Brain microvascular endothelial cell (primary cell): Measurements from ENCODE around the gene THEM4.

ENCODE experiments used
- DNase-seq: peaks from one replicate; pipeline ENCODE4 v3.0.0-alpha.2; 2020
- H3K27ac ChIP-seq: fragments of 250-450 bp; sonication (Bioruptor Pico); 2 replicates; pipeline ENCODE4 v1.5.1; 2020; ENCODE audit warnings: mild to moderate bottlenecking, moderate library complexity
- H3K27me3 ChIP-seq: fragments of 250-450 bp; sonication (Bioruptor Pico); replicated peaks from 2 replicates; pipeline ENCODE4 v1.5.1; 2020; ENCODE audit warnings: mild to moderate bottlenecking
- H3K36me3 ChIP-seq: fragments of 250-450 bp; sonication (Bioruptor Pico); replicated peaks from 2 replicates; pipeline ENCODE4 v1.5.1; 2020; ENCODE audit warnings: mild to moderate bottlenecking
- H3K4me3 ChIP-seq: 2 replicates; pipeline ENCODE4 v1.5.1; 2011; ENCODE audit warnings: low read depth, mild to moderate bottlenecking, control low read depth, low read length, moderate library complexity
- CTCF ChIP-seq: IDR thresholded peaks from 2 replicates; pipeline ENCODE4 v1.5.1; 2011; ENCODE audit warnings: low read depth, mild to moderate bottlenecking, moderate library complexity, low read length, control low read depth, inconsistent platforms; ENCODE audit errors: missing control alignments
- in situ Hi-C: cut with HindIII; loops from 2 replicates; pipeline ENCODE4 v1.10.0; 2017; ENCODE audit warnings: low sequenced_read_pairs, low pct_ligation_motif_present

THEM4 gene

GRCh38 chr1:151936653-151937052 lies 27.3 kb upstream of the THEM4 start:
- Histone ChIP-seq H3K27me3 (no peaks in the 10 kb centered on the region), H3K36me3 (no peaks in the 10 kb centered on the region), H3K4me3 (no peak overlapping the region), H3K27ac (no peak overlapping the region)
- in situ Hi-C loops = no loop called here
- no peak for TF ChIP-seq CTCF
- no peak for DNase-seq

GRCh38 chr1:151935894-151936602 lies 26.7 kb upstream of the THEM4 start:
- no peak for TF ChIP-seq CTCF
- in situ Hi-C loops = no loop called here
- DNase-seq = no peak

GRCh38 chr1:151935154-151935553 lies 25.8 kb upstream of the THEM4 start:
- H3K27me3 ChIP-seq = no peaks in the 10 kb centered on the region
- H3K36me3 ChIP-seq = no peaks in the 10 kb centered on the region
- no peak overlapping the region for H3K4me3 ChIP-seq
- no peak for TF ChIP-seq CTCF
- no peak for DNase-seq
- no peak overlapping the region for H3K27ac ChIP-seq
- in situ Hi-C loops = no loop called here

More at GRCh38 chr1:151935894-151936602, 26.7 kb upstream of the THEM4 start:
- H3K4me3 ChIP-seq = no peak overlapping the region
- no peaks in the 10 kb centered on the region for H3K27me3 ChIP-seq
- H3K36me3 ChIP-seq = no peaks in the 10 kb centered on the region
- H3K27ac ChIP-seq = no peak overlapping the region

- Histone ChIP-seq H3K27ac (no peak overlapping the region), H3K4me3 (no peak overlapping the region), H3K36me3 (no peaks in the 10 kb centered on the region), H3K27me3 (no peaks in the 10 kb centered on the region)
- TF ChIP-seq CTCF = peak; percentile 88
- in situ Hi-C loops = no loop called here
- DNase-seq = peak; percentile 44
These were observed 24.8 kb upstream of the THEM4 start for GRCh38 chr1:151934048-151934493.

- no peak for TF ChIP-seq CTCF
- Histone ChIP-seq H3K27me3 (no peaks in the 10 kb centered on the region), H3K27ac (no peak overlapping the region), H3K4me3 (no peak overlapping the region), H3K36me3 (no peaks in the 10 kb centered on the region)
- DNase-seq = no peak
- in situ Hi-C loops = no loop called here
These were observed 15.6 kb upstream of the THEM4 start for GRCh38 chr1:151924691-151925587.
